NCI-H2171 (cell line): ENCODE measurements around the gene CAMTA2.
"Not testable (repeated sequence)": the region's sequence is repeated elsewhere in the genome, so short reads cannot be mapped to it uniquely, and the experiment has no call there.

Source experiments
- DNase-seq: peaks from one replicate; lab custom pipeline; 2025; lab: John Stamatoyannopoulos, UW

Gene CAMTA2

GRCh38 chr17:4928881-4929280 lies 58.6 kb downstream of the CAMTA2 start:
- DNase-seq: no peak

GRCh38 chr17:4926577-4927335 lies 60.7 kb downstream of the CAMTA2 start:
- DNase-seq: not testable (repeated sequence)

- DNase-seq: no peak
Measured at GRCh38 chr17:4921320-4921719, 66.2 kb downstream of the CAMTA2 start.

- no peak for DNase-seq
Measured at GRCh38 chr17:4920351-4921048, 67.0 kb downstream of the CAMTA2 start.

GRCh38 chr17:4919511-4920047 lies 67.9 kb downstream of the CAMTA2 start:
- DNase-seq: no peak
